NCI-H460 (cell line): Measurements from ENCODE around the gene TFPT. TPM values are rescaled to one million over a fixed set of nuclear protein-coding genes. Genes with fewer than 3 reads are reported as not detected.

Experiments used
- DNase-seq: peaks from one replicate; pipeline ENCODE4 v3.0.0-alpha.2; 2016; ENCODE audit warnings: low read depth; ENCODE audit errors: extremely low read depth
- total RNA-seq: library from RNA; depleted of rRNA; stranded (reverse); fragments of >200 nt; shearing (Covaris generic); gene quantifications from 2 replicates; pipeline ENCODE4 v1.2.3, GENCODE V29; 2014; rRNA removed

The TFPT gene
- total RNA-seq, 1 experiment from 2014 or later, result 10.2 TPM

GRCh38 chr19:54094426-54095000 is 20.9 kb downstream of the TFPT start:
- DNase-seq, result no peak

DNA sequence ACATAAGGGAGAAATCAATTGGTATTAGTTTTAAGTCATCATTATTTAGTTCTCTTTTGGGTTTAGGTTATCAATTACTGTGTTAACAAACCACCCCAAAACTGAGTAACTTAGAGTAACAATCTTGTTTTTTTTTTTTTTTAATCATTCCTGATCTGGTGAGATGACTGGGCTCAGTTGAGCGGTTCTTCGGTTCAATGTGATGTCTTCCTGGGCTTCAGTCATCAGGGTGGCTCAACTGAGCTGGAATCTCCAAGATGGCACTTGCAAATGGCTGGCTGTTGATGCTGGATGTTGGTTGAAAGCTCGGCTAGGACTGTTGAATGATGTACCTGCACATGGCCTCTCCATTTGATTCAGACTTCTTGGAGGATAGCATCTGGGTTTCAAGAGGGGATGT is 31.0 kb downstream of the TFPT start:
- DNase-seq, result no peak

GRCh38 chr19:54081032-54081431 is 34.4 kb downstream of the TFPT start, which contains the start of gene TARM1:
Gene TARM1, minus strand, starts transcription at chr19:54081365. Its CDS starts 25 bp downstream, at chr19:54081340.
- no peak for DNase-seq

- no peak for DNase-seq
Measured at GRCh38 chr19:54077334-54077733, 38.1 kb downstream of the TFPT start.

- DNase-seq, result no peak
Measured at GRCh38 chr19:54074851-54075250, 40.6 kb downstream of the TFPT start.

DNA sequence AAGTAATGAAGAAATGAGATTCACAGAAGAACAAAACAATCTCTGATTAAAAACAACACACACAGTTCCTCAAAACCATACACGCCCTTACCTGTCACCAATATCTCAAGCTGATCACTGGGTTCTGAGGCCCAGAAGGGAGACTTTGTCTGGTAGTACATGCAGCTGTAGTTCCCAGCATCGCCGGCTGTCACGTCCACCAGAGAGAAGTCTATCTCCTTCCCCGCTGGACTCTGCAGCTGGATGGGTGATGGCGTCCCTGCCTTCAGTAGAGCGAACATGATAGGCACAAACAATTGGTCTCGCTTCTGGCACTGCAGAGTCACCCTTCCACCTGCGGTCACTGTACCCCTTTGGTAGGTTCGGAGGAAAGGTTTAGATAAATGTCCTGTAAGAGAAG is 41.6 kb downstream of the TFPT start:
- DNase-seq, result no peak

DNA sequence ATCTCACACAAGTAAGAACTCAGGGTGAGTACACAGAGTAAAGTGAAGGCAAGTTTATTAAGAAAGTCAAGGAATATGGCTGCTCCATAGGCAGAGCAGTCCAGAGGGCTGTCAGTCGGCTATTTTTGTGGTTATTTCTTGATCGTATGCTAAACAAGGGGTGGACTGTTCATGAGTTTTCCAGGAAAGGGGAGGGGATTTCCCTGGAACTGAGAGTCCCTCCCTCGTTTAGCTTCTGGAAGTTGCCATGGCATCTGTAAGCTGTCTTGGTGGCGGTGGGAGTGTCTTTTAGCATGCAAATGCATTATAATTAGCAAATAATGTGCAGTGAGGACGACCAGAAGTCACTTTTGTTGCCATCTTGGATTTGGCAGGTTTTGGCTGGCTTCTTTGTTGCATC is 46.0 kb downstream of the TFPT start:
- no peak for DNase-seq

DNA sequence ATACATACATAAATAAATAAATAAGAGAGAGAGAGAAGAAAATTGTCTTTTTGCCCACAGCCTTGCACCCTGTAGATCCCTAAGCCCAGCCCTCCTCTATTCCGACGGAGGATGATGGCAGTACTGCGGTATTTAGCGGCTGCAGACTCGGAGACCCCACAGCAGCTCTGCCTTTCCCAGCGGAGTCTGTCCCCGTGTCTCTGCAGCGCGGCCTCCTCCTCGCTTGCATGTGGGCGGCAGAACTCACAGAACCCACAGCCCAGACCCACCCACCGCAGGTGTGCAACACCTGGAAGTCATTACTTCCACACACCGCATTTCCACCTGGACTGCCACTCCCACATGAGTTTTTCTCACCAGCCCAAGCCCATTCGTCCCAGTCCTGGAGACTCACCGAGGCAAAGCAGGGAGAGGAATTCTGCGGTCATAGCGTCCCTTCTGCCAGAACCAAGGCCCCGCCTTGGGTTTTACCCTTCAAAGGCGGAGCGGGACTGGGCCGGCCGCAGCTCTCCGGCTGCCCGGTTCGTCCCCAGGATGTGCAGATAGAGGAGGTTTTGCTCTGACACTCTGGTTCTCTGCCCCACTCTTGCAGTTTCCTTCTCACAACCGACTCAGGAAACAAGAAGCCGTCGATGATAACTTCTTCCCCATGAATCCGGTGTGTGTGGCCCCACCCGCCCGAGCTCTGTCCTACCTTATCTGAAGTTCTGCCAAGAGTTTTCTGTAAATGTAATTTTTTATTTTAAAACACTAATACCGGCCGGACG is 51.9 kb downstream of the TFPT start, which contains the start of gene VSTM1:
TSS of gene VSTM1 (minus strand) at position 548 of the 767 bp plus-strand sequence. CDS start at position 428, 120 bp downstream.
- no peak for DNase-seq

DNA sequence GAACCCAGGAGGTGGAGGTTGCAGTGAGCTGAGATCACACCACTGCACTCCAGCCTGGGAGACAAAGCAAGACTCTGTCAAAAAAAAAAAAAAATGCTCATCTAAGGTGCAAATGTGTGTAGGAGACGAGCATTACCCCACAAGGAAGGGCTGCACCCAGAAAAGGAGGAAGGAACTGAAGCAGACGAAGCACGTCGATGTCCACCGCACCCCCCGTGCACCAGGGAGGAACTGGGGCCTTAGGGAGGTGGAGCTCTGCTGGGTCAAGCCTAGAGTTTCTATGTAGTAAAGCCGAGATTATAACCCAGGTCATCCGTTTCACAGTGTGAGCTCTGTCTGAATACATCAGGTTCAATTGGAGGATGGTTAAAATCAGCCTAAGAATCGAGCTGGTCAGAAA is 52.8 kb downstream of the TFPT start:
- no peak for DNase-seq

Other genes starting within 250 kb of the TFPT start
- gene MYADM, start 247.8 kb downstream of the TFPT start, total RNA-seq, result 38.6 and 49.5 TPM in 2 replicates
- 0.20 TPM in 1 of 2 replicates, not detected in the other for gene PRKCG, start 233.5 kb downstream of the TFPT start, total RNA-seq
- gene CACNG7, start 206.4 kb downstream of the TFPT start, total RNA-seq, result not detected in 2 replicates
- 0.58 and 0.84 TPM in 2 replicates for gene CACNG8, start 152.7 kb downstream of the TFPT start, total RNA-seq
- gene CACNG6, start 124.0 kb downstream of the TFPT start, total RNA-seq, result 4.6 and 4.9 TPM in 2 replicates
- not detected in 2 replicates for gene VSTM1, start 51.8 kb downstream of the TFPT start, total RNA-seq
- not detected in 2 replicates for gene TARM1, start 34.3 kb downstream of the TFPT start, total RNA-seq
- gene OSCAR, start 14.9 kb downstream of the TFPT start, total RNA-seq, result 0.22 and 0.32 TPM in 2 replicates
- 31.8 and 38.6 TPM in 2 replicates for gene NDUFA3, start 12.8 kb downstream of the TFPT start, total RNA-seq
- 28.5 and 34.1 TPM in 2 replicates for gene PRPF31, start 97 bp upstream of the TFPT start, total RNA-seq
- 12.3 and 19.2 TPM in 2 replicates for gene CNOT3, start 22.1 kb upstream of the TFPT start, total RNA-seq
- 7.7 and 8.2 TPM in 2 replicates for gene LENG1, start 44.1 kb upstream of the TFPT start, total RNA-seq
- gene TMC4, start 57.5 kb upstream of the TFPT start, total RNA-seq, result 0.30 and 0.63 TPM in 2 replicates
- gene MBOAT7, start 73.9 kb upstream of the TFPT start, total RNA-seq, result 27.5 and 28.9 TPM in 2 replicates
- gene TSEN34, start 75.7 kb upstream of the TFPT start, total RNA-seq, result 27.3 and 38.4 TPM in 2 replicates
- gene RPS9, start 85.2 kb upstream of the TFPT start, total RNA-seq, result 2,109 and 2,437 TPM in 2 replicates
- gene LILRB3, start 107.3 kb upstream of the TFPT start, total RNA-seq, result not detected in 2 replicates
- not detected in 2 replicates for gene LILRA6, start 127.1 kb upstream of the TFPT start, total RNA-seq
- not detected in 2 replicates for gene LILRB5, start 141.6 kb upstream of the TFPT start, total RNA-seq
- gene LILRB2, start 165.5 kb upstream of the TFPT start, total RNA-seq, result not detected in 2 replicates
- gene LILRA5, start 197.5 kb upstream of the TFPT start, total RNA-seq, result not detected in 2 replicates
- gene LILRA4, start 223.5 kb upstream of the TFPT start, total RNA-seq, result not detected in 2 replicates
- gene LAIR1, start 249.3 kb upstream of the TFPT start, total RNA-seq, result not detected in 2 replicates